Naive thymus-derived CD8-positive, alpha-beta T cell (primary cell): ENCODE results near the gene SMIM7. TPM values are rescaled to one million over a fixed set of nuclear protein-coding genes. Genes with fewer than 3 reads are reported as not detected.
"Not testable (repeated sequence)": the region's sequence is repeated elsewhere in the genome, so short reads cannot be mapped to it uniquely, and the experiment has no call there.

Source experiments
- ATAC-seq, 2 donors: fragments of 150-1000 bp; cut with Tn5 transposase in 1 of 2; sonication (Bioruptor Pico), chemical (Tn5 transposase) in 1 of 2; 1 replicate in 1 of 2; 2 replicates in 1 of 2; pipeline ENCODE4 v1.10.0; 2021; ENCODE audit warnings: mild to moderate bottlenecking in 2 of 2, moderate library complexity in 2 of 2
- POLR2A ChIA-PET: fragments of 350-600 bp; sonication (Branson Sonifier 250); formaldehyde crosslinking; loops from one replicate; lab custom pipeline; 2021; ENCODE audit warnings: antibody characterized with exemption; lab: Charles Lee
- DNase-seq, 10 donors: peaks; one replicate each; pipeline versions ENCODE4 v3.0.0 to v3.0.0-alpha.2; 2020 to 2022
- H3K27ac Mint-ChIP-seq, 10 donors: one replicate each; pipeline ENCODE4 v1.8.0; 2020 to 2022; ENCODE audit warnings: mild to moderate bottlenecking in 10 of 10, mixed read lengths in 10 of 10, moderate library complexity in 4 of 10, inconsistent platforms in 1 of 10
- H3K27me3 Mint-ChIP-seq, 5 donors: one replicate each; pipeline ENCODE4 v1.8.0; 2021 to 2022; ENCODE audit warnings: mixed read lengths in 5 of 5
- H3K36me3 Mint-ChIP-seq, 3 donors: one replicate each; pipeline ENCODE4 v1.8.0; 2020 to 2022; ENCODE audit warnings: mixed read lengths in 3 of 3, mild to moderate bottlenecking in 2 of 3, inconsistent platforms in 1 of 3
- H3K4me1 Mint-ChIP-seq, 4 donors: one replicate each; pipeline ENCODE4 v1.8.0; 2021 to 2022; ENCODE audit warnings: mixed read lengths in 4 of 4
- H3K4me3 Mint-ChIP-seq, 10 donors: one replicate each; pipeline ENCODE4 v1.8.0; 2020 to 2022; ENCODE audit warnings: mild to moderate bottlenecking in 10 of 10, mixed read lengths in 10 of 10, moderate library complexity in 6 of 10, inconsistent platforms in 1 of 10
- H3K9me3 Mint-ChIP-seq, 9 donors: one replicate each; pipeline ENCODE4 v1.8.0; 2020 to 2022; ENCODE audit warnings: mixed read lengths in 9 of 9, mild to moderate bottlenecking in 3 of 9, inconsistent platforms in 1 of 9, moderate library complexity in 1 of 9
- polyA plus RNA-seq, 3 donors: library from polyadenylated mRNA; unstranded; fragments of 300-500 nt; fragmentation: Illumina TruSeq; gene quantifications; one replicate each; pipeline ENCODE4 v1.2.3, GENCODE V29; 2021
- total RNA-seq, 8 experiments: library from RNA in 2 of 8; stranded (reverse) in 2 of 8; gene quantifications; one replicate each; pipeline ENCODE4 v1.2.3 and lab custom pipeline; 2021 to 2026

Gene SMIM7
- total RNA-seq (100 to 1,000 TPM; 102 to 104 TPM), polyA plus RNA-seq (10 to 100 TPM; 52.7 to 76.5 (median 63.9) TPM), total RNA-seq (lab: John Stamatoyannopoulos, UW) (24.0 to 39.7 (median 29.2) reads per million in 6 experiments)

- H3K27ac Mint-ChIP-seq: peak within 1 kb of the TSS; percentile 95 to 100 (median 99)
- no peaks in the 10 kb centered on the region for H3K9me3 Mint-ChIP-seq
- DNase-seq (peak; percentile 97 to 100 (median 99)), ATAC-seq (peak; percentile 95 to 98)
- POLR2A ChIA-PET: interaction anchor here (0.5 to 2.6 kb wide), 15 partner anchors 10 to 867 kb away, joined by 3 to 24 read pairs (median 5); partner anchors contain the start of genes C19orf44, MED26 and USE1
- H3K36me3 Mint-ChIP-seq: peaks cover 0 to 38% (median 7%) of the 10 kb centered on the region in 3 donors
- H3K27me3 Mint-ChIP-seq: no peaks in the 10 kb centered on the region
- peaks cover 14 to 57% (median 41%) of the 10 kb centered on the region in 4 donors for H3K4me1 Mint-ChIP-seq
- H3K4me3 Mint-ChIP-seq: peak within 1 kb of the TSS; percentile 95 to 100 (median 98)
Observed at GRCh38 chr19:16659832-16660708, at the start of gene SMIM7. TSS of gene SMIM7 (minus strand) at chr19:16660144. CDS start at chr19:16660110, 34 bp downstream.

- H3K27ac Mint-ChIP-seq: no peak overlapping the region
- H3K4me1 Mint-ChIP-seq: no peaks in the 10 kb centered on the region
- H3K27me3 Mint-ChIP-seq: peaks cover 0 to 10% (median 2%) of the 10 kb centered on the region in 5 donors
- H3K36me3 Mint-ChIP-seq: no peaks in the 10 kb centered on the region
- ATAC-seq: no peak
- no peaks in the 10 kb centered on the region for H3K9me3 Mint-ChIP-seq
- no peak for DNase-seq
- no peak overlapping the region for H3K4me3 Mint-ChIP-seq
- POLR2A ChIA-PET: no interaction called here
Observed at GRCh38 chr19:16703677-16704076, 43.7 kb upstream of the SMIM7 start.

- no peaks in the 10 kb centered on the region for H3K36me3 Mint-ChIP-seq
- no peak overlapping the region for H3K27ac Mint-ChIP-seq
- H3K4me3 Mint-ChIP-seq: no peak overlapping the region
- H3K9me3 Mint-ChIP-seq: peaks cover 0 to 1% (median 0%) of the 10 kb centered on the region in 9 donors
- ATAC-seq: no peak
- H3K4me1 Mint-ChIP-seq: no peaks in the 10 kb centered on the region
- DNase-seq: no peak
- POLR2A ChIA-PET: no interaction called here
- H3K27me3 Mint-ChIP-seq: peaks cover 0 to 8% (median 2%) of the 10 kb centered on the region in 5 donors
Observed at GRCh38 chr19:16702123-16702522, 42.2 kb upstream of the SMIM7 start.

- Mint-ChIP-seq H3K27ac (no peak overlapping the region), H3K9me3 (peaks cover 0 to 6% (median 0%) of the 10 kb centered on the region in 9 donors), H3K4me3 (no peak overlapping the region), H3K27me3 (peaks cover 0 to 4% (median 2%) of the 10 kb centered on the region in 5 donors), H3K36me3 (no peaks in the 10 kb centered on the region), H3K4me1 (no peaks in the 10 kb centered on the region)
- POLR2A ChIA-PET: no interaction called here
- ATAC-seq (no peak), DNase-seq (no peak)
Observed at GRCh38 chr19:16698914-16699313, 39.0 kb upstream of the SMIM7 start.

GRCh38 chr19:16688084-16688483 lies 28.1 kb upstream of the SMIM7 start:
- POLR2A ChIA-PET: interaction anchor here (0.7 kb wide), 1 partner anchor 47 kb away, joined by 5 read pairs; no protein-coding TSS in a partner anchor
- H3K4me3 Mint-ChIP-seq: no peak overlapping the region

GRCh38 chr19:16684216-16684615 lies 24.3 kb upstream of the SMIM7 start:
- no peak for DNase-seq
- Mint-ChIP-seq H3K4me3 (no peak overlapping the region), H3K27me3 (peaks cover 0 to 3% (median 0%) of the 10 kb centered on the region in 5 donors), H3K4me1 (peaks cover 0 to 2% (median 0%) of the 10 kb centered on the region in 4 donors), H3K9me3 (peaks cover 0 to 16% (median 8%) of the 10 kb centered on the region in 9 donors), H3K36me3 (peaks cover 2 to 15% (median 11%) of the 10 kb centered on the region in 3 donors), H3K27ac (no peak overlapping the region)
- ATAC-seq: no peak
- POLR2A ChIA-PET: interaction anchor here (0.5 to 0.7 kb wide), 3 partner anchors 12 to 612 kb away, joined by 3 read pairs; no protein-coding TSS in a partner anchor

More at GRCh38 chr19:16688084-16688483, 28.1 kb upstream of the SMIM7 start:
- no peak overlapping the region for H3K27ac Mint-ChIP-seq
- no peaks in the 10 kb centered on the region for H3K27me3 Mint-ChIP-seq
- DNase-seq (no peak), ATAC-seq (no peak)
- H3K4me1 Mint-ChIP-seq: peaks cover 0 to 2% (median 0%) of the 10 kb centered on the region in 4 donors
- H3K36me3 Mint-ChIP-seq: no peaks in the 10 kb centered on the region
- H3K9me3 Mint-ChIP-seq: peaks cover 0 to 6% (median 2%) of the 10 kb centered on the region in 9 donors

GRCh38 chr19:16682539-16682938 lies 22.6 kb upstream of the SMIM7 start:
- Mint-ChIP-seq H3K36me3 (peaks cover 2 to 15% (median 11%) of the 10 kb centered on the region in 3 donors), H3K27ac (no peak overlapping the region), H3K27me3 (peaks cover 0 to 6% (median 0%) of the 10 kb centered on the region in 5 donors), H3K4me3 (no peak overlapping the region), H3K9me3 (peaks cover 0 to 16% (median 8%) of the 10 kb centered on the region in 9 donors), H3K4me1 (peaks cover 0 to 3% (median 0%) of the 10 kb centered on the region in 4 donors)
- ATAC-seq (no peak), DNase-seq (no peak)
- POLR2A ChIA-PET: no interaction called here

- H3K36me3 Mint-ChIP-seq: peaks cover 2 to 15% (median 11%) of the 10 kb centered on the region in 3 donors
- H3K27ac Mint-ChIP-seq: no peak overlapping the region
- H3K4me1 Mint-ChIP-seq: peaks cover 0 to 1% (median 0%) of the 10 kb centered on the region in 4 donors
- peaks cover 0 to 6% (median 0%) of the 10 kb centered on the region in 5 donors for H3K27me3 Mint-ChIP-seq
- no peak for DNase-seq
- H3K4me3 Mint-ChIP-seq: no peak overlapping the region
- ATAC-seq: no peak
- peaks cover 0 to 15% (median 8%) of the 10 kb centered on the region in 9 donors for H3K9me3 Mint-ChIP-seq
- POLR2A ChIA-PET: no interaction called here
Observed at GRCh38 chr19:16679811-16680210, 19.9 kb upstream of the SMIM7 start.

- peaks cover 0 to 1% (median under 1%) of the 10 kb centered on the region in 4 donors for H3K4me1 Mint-ChIP-seq
- POLR2A ChIA-PET: interaction anchor here (0.7 kb wide), 1 partner anchor 9 kb away, joined by 5 read pairs; no protein-coding TSS in a partner anchor
- ATAC-seq: no peak
Observed at GRCh38 chr19:16678498-16678897, 18.6 kb upstream of the SMIM7 start.

GRCh38 chr19:16677055-16677454 lies 17.1 kb upstream of the SMIM7 start:
- H3K9me3 Mint-ChIP-seq: peaks cover 0 to 13% (median 8%) of the 10 kb centered on the region in 9 donors
- H3K27me3 Mint-ChIP-seq: peaks cover 0 to 6% (median 0%) of the 10 kb centered on the region in 5 donors
- DNase-seq: no peak
- H3K36me3 Mint-ChIP-seq: peaks cover 2 to 15% (median 11%) of the 10 kb centered on the region in 3 donors
- POLR2A ChIA-PET: interaction anchor here (0.6 kb wide), 1 partner anchor 444 kb away, joined by 3 read pairs; no protein-coding TSS in a partner anchor
- H3K27ac Mint-ChIP-seq: no peak overlapping the region
- H3K4me1 Mint-ChIP-seq: peaks cover 0 to 1% (median under 1%) of the 10 kb centered on the region in 4 donors
- H3K4me3 Mint-ChIP-seq: no peak overlapping the region
- ATAC-seq: no peak

More at GRCh38 chr19:16678498-16678897, 18.6 kb upstream of the SMIM7 start:
- Mint-ChIP-seq H3K4me3 (no peak overlapping the region), H3K27me3 (peaks cover 0 to 6% (median 0%) of the 10 kb centered on the region in 5 donors), H3K9me3 (peaks cover 0 to 15% (median 8%) of the 10 kb centered on the region in 9 donors), H3K27ac (no peak overlapping the region), H3K36me3 (peaks cover 2 to 15% (median 11%) of the 10 kb centered on the region in 3 donors)
- no peak for DNase-seq

GRCh38 chr19:16676101-16676798 lies 16.3 kb upstream of the SMIM7 start:
- Mint-ChIP-seq H3K4me3 (no peak overlapping the region), H3K27ac (no peak overlapping the region), H3K27me3 (peaks cover 0 to 6% (median 0%) of the 10 kb centered on the region in 5 donors), H3K4me1 (peaks cover 0 to 3% (median under 1%) of the 10 kb centered on the region in 4 donors), H3K9me3 (peaks cover 0 to 8% (median 4%) of the 10 kb centered on the region in 9 donors), H3K36me3 (peaks cover 0 to 9% (median 6%) of the 10 kb centered on the region in 3 donors)
- no peak for DNase-seq
- POLR2A ChIA-PET: interaction anchor here (0.6 kb wide), 1 partner anchor 443 kb away, joined by 3 read pairs; no protein-coding TSS in a partner anchor
- no peak for ATAC-seq

GRCh38 chr19:16673839-16674238 lies 13.9 kb upstream of the SMIM7 start:
- not testable (repeated sequence) for H3K27ac Mint-ChIP-seq, H3K27me3 Mint-ChIP-seq, H3K9me3 Mint-ChIP-seq, DNase-seq, H3K4me1 Mint-ChIP-seq, H3K4me3 Mint-ChIP-seq, ATAC-seq, H3K36me3 Mint-ChIP-seq
- POLR2A ChIA-PET: interaction anchor here (0.6 kb wide), 1 partner anchor 35 kb away, joined by 4 read pairs; no protein-coding TSS in a partner anchor
